Liver (tissue), 9 donors: ENCODE results near the gene PTPRQ. TPM values are rescaled to one million over a fixed set of nuclear protein-coding genes. Genes with fewer than 3 reads are reported as not detected.

Experiments
- DNase-seq: peaks from one replicate; pipeline ENCODE4 v3.0.0-alpha.2; 2017; ENCODE audit warnings: low spot score
- H3K27ac ChIP-seq, 2 donors: one replicate each; pipeline ENCODE4 v1.7.0; 2013; ENCODE audit warnings: inconsistent platforms in 2 of 2, low read length in 2 of 2, control low read depth in 1 of 2, low read depth in 1 of 2, mild to moderate bottlenecking in 1 of 2
- H3K27me3 ChIP-seq, 4 donors: one replicate each; pipeline versions ENCODE4 v1.6.1 to v1.7.0; 2013; ENCODE audit warnings: low read length in 3 of 4, inconsistent platforms in 1 of 4, mild to moderate bottlenecking in 1 of 4, moderate library complexity in 1 of 4; ENCODE audit not compliant: control insufficient read depth in 4 of 4, insufficient read depth in 4 of 4
- H3K36me3 ChIP-seq, 4 donors: one replicate each; pipeline versions ENCODE4 v1.6.1 to v1.7.0; 2013; ENCODE audit warnings: low read length in 3 of 4, mild to moderate bottlenecking in 3 of 4, low read depth in 1 of 4, moderate library complexity in 1 of 4; ENCODE audit not compliant: control insufficient read depth in 4 of 4, insufficient read depth in 3 of 4
- H3K4me1 ChIP-seq, 4 donors: one replicate each; pipeline versions ENCODE4 v1.6.1 to v1.7.0; 2013; ENCODE audit warnings: low read length in 3 of 4, mild to moderate bottlenecking in 3 of 4, moderate library complexity in 1 of 4; ENCODE audit not compliant: control insufficient read depth in 4 of 4, insufficient read depth in 4 of 4
- H3K4me3 ChIP-seq, 3 donors: one replicate each; pipeline versions ENCODE4 v1.6.1 to v1.7.0; 2013; ENCODE audit warnings: low read length in 3 of 3, control low read depth in 1 of 3, low read depth in 1 of 3, mild to moderate bottlenecking in 1 of 3
- H3K9ac ChIP-seq, 2 donors: one replicate each; pipeline ENCODE4 v1.7.0; 2013; ENCODE audit warnings: low read length in 2 of 2, mild to moderate bottlenecking in 2 of 2, moderate library complexity in 2 of 2, control low read depth in 1 of 2, low read depth in 1 of 2
- H3K9me3 ChIP-seq, 4 donors: one replicate each; pipeline versions ENCODE4 v1.6.1 to v1.7.0; 2013; ENCODE audit warnings: low read length in 3 of 4; ENCODE audit not compliant: control insufficient read depth in 4 of 4
- ATF3 ChIP-seq: IDR thresholded peaks from 2 replicates; pipeline ENCODE4 v1.6.1; 2016; ENCODE audit warnings: antibody characterized with exemption
- CTCF ChIP-seq: fragments of 150-350 bp; IDR thresholded peaks from 2 replicates; pipeline ENCODE4 v1.5.1; 2017; ENCODE audit warnings: improper control_type of control experiment, low read depth, low read length; ENCODE audit not compliant: missing input control
- FOXA1 ChIP-seq: IDR thresholded peaks from 2 replicates; pipeline ENCODE4 v1.6.1; 2016; ENCODE audit warnings: antibody characterized with exemption
- FOXA2 ChIP-seq: IDR thresholded peaks from 2 replicates; pipeline ENCODE4 v1.6.1; 2016; ENCODE audit warnings: antibody characterized with exemption
- GABPA ChIP-seq, 2 donors: IDR thresholded peaks in 1 of 2; conservative IDR thresholded peaks in 1 of 2; 2 replicates each; pipeline ENCODE4 v1.6.1; 2016; ENCODE audit warnings: antibody characterized with exemption in 2 of 2, mild to moderate bottlenecking in 1 of 2, moderate library complexity in 1 of 2
- HNF4G ChIP-seq: IDR thresholded peaks from 2 replicates; pipeline ENCODE4 v1.6.1; 2016; ENCODE audit warnings: antibody characterized with exemption
- JUND ChIP-seq, 2 donors: IDR thresholded peaks; 2 replicates each; pipeline ENCODE4 v1.6.1; 2016; ENCODE audit warnings: antibody characterized with exemption in 2 of 2
- MAX ChIP-seq: IDR thresholded peaks from 2 replicates; pipeline ENCODE4 v1.6.1; 2016; ENCODE audit warnings: antibody characterized with exemption
- NR2F2 ChIP-seq: IDR thresholded peaks from 2 replicates; pipeline ENCODE4 v1.6.1; 2016; ENCODE audit warnings: antibody characterized with exemption
- REST ChIP-seq: IDR thresholded peaks from 2 replicates; pipeline ENCODE4 v1.6.1; 2016; ENCODE audit warnings: antibody characterized with exemption, mild to moderate bottlenecking
- SP1 ChIP-seq: IDR thresholded peaks from 2 replicates; pipeline ENCODE4 v1.6.1; 2018; ENCODE audit warnings: antibody characterized with exemption, mild to moderate bottlenecking
- TAF1 ChIP-seq: conservative IDR thresholded peaks from 2 replicates; pipeline ENCODE4 v1.6.1; 2016; ENCODE audit warnings: antibody characterized with exemption, mild to moderate bottlenecking
- YY1 ChIP-seq: IDR thresholded peaks from 2 replicates; pipeline ENCODE4 v1.6.1; 2016; ENCODE audit warnings: antibody characterized with exemption, mild to moderate bottlenecking
- WGBS: extraction: QIAGEN DNeasy Blood & Tissue Kit; methylation state at CpG from one replicate; pipeline ENCODE4 v1.1.7; 2013; 5-methylcytosine and 5-hydroxymethylcytosine counted together
- polyA plus RNA-seq, 2 donors: library from polyadenylated mRNA; stranded (reverse) in 1 of 2; unstranded in 1 of 2; fragments of 200-250 nt in 1 of 2; fragments of >200 nt in 1 of 2; fragmentation: Nextera tagmentation in 1 of 2; extraction: Ambion mirVana in 1 of 2; gene quantifications; one replicate each; pipeline versions ENCODE4 v1.2.1 to v1.2.3, GENCODE V29; 2013 to 2015
- total RNA-seq, 2 donors: library from RNA; depleted of rRNA; stranded (reverse); fragments of >200 nt; gene quantifications; one replicate each; pipeline ENCODE4 v1.2.3, GENCODE V29; 2014
- donor health status: healthy.
- donor health status: healthy.
- donor health status: healthy.
- donor health status: healthy.
- donor health status: healthy.

Gene PTPRQ
- total and polyA plus RNA-seq, 4 donors: 0.02 to 0.08 (median 0.04) TPM

GRCh38 chr12:80509781-80510556 is 65.9 kb downstream of the PTPRQ start:
- no peak for TF ChIP-seq FOXA1
- TF ChIP-seq JUND (IDR thresholded peaks at IDR 0.05): no peak
- no peak for TF ChIP-seq TAF1
- no peak for TF ChIP-seq NR2F2
- TF ChIP-seq HNF4G: no peak
- TF ChIP-seq REST: no peak
- TF ChIP-seq ATF3: no peak
- TF ChIP-seq FOXA2: no peak
- no peak for TF ChIP-seq MAX
- DNase-seq: no peak
- H3K9ac ChIP-seq: no peak overlapping the region
- H3K4me3 ChIP-seq: no peak overlapping the region
- H3K27ac ChIP-seq: no peak overlapping the region
- WGBS: 55% methylated on average over 1 of the region's 1 CpG
- no peaks in the 10 kb centered on the region for H3K4me1 ChIP-seq
- H3K27me3 ChIP-seq: peaks cover 0 to 2% (median 0%) of the 10 kb centered on the region in 4 donors
- no peaks in the 10 kb centered on the region for H3K36me3 ChIP-seq
- H3K9me3 ChIP-seq: no peaks in the 10 kb centered on the region

GRCh38 chr12:80512781-80513180 is 68.7 kb downstream of the PTPRQ start:
- Histone ChIP-seq H3K9me3 (no peaks in the 10 kb centered on the region), H3K4me3 (no peak overlapping the region), H3K9ac (no peak overlapping the region), H3K27me3 (peaks cover 0 to 2% (median 0%) of the 10 kb centered on the region in 4 donors), H3K27ac (no peak overlapping the region), H3K4me1 (no peaks in the 10 kb centered on the region), H3K36me3 (no peaks in the 10 kb centered on the region)
- WGBS: 45% methylated on average over 11 of the region's 11 CpGs
- TF ChIP-seq CTCF: no peak
- TF ChIP-seq GABPA (IDR thresholded peaks at IDR 0.05 in 1 of 2, conservative IDR thresholded peaks at IDR 0.05 in 1 of 2): no peak
- TF ChIP-seq SP1: no peak
- no peak for TF ChIP-seq NR2F2
- no peak for TF ChIP-seq YY1
- no peak for DNase-seq
